Measurements from ENCODE around the gene NRM.

The NRM gene

DNA sequence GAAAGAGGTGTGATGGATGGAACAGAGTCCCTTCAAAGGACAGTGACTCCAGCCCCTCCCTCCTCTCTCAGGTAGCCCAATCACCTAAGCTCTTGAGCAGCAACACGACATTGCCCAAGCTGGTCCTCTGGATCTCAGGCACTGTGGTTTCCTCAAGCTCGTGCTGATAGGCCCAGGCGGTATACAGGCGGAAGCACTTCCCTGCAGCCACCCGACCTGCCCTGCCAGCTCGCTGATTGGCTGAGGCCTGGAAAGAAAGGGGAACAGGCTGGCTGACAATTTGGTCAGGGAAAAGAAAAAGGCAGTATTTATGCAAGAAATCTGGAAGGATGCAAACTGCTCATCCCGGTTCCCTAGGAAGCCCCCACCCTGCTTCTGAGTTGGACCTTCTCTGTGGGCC is 34.3 kb downstream of the NRM start:
- Histone ChIP-seq H3K36me3 (ENCODE audit: control insufficient read depth in 4 of 4, insufficient read depth in 4 of 4, low read length in 3 of 4) (peaks cover 31 to 87% (median 75%) of the 10 kb centered on the region in 4 experiments), H3K4me3 (ENCODE audit: control insufficient read depth in 1 of 7, extremely low read depth in 1 of 7, insufficient read depth in 4 of 7, low read depth in 2 of 7, low read length in 6 of 7) (no peak overlapping the region), H3K27ac (ENCODE audit: insufficient read depth in 1 of 2, low read depth in 1 of 2, low read length in 2 of 2, poor library complexity in 1 of 2, severe bottlenecking in 2 of 2) (no peak overlapping the region), H3K4me1 (ENCODE audit: control extremely low read depth in 1 of 4, control insufficient read depth in 4 of 4, insufficient read depth in 4 of 4, low read length in 3 of 4) (no peaks in the 10 kb centered on the region), H3K27me3 (replicated peaks in 2 of 5; ENCODE audit: control insufficient read depth in 4 of 5, insufficient read depth in 5 of 5, low read length in 4 of 5) (no peaks in the 10 kb centered on the region), H3K9me3 (ENCODE audit: control extremely low read depth in 1 of 5, control insufficient read depth in 4 of 5, insufficient read depth in 2 of 5, low read depth in 1 of 5, low read length in 4 of 5) (no peaks in the 10 kb centered on the region)
- 63% methylated on average over 6 of the region's 7 CpGs for WGBS (ENCODE audit: insufficient coverage)
- CTCF ChIA-PET = interaction anchor here (1.0 to 1.8 kb wide), 6 partner anchors 9 to 74 kb away, joined by 3 to 6 read pairs (median 4); partner anchors contain the start of gene DHX16
- POLR2A ChIA-PET = no interaction called here
- DNase-seq = no peak

DNA sequence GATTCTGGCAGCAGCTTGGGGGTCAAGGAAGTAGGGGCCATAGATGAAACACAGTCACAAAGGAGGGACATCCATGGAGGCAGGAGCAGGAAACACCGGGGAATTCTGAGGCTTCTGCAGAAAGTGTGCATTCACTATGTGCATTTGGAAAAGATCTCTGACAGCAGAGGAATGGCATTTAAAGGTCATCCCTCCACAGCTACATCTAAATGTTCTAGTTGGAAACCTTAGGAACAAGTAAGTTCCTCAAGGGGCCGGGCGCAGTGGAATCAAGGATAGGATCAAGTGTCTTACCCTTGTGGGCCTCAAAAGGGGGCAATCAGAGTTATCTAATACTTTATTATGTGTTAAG is 35.1 kb downstream of the NRM start:
- DNase-seq = no peak
- WGBS (ENCODE audit: insufficient coverage) = 92% methylated on average over 3 of the region's 3 CpGs
- H3K4me1 ChIP-seq (ENCODE audit: control extremely low read depth in 1 of 4, control insufficient read depth in 4 of 4, insufficient read depth in 4 of 4, low read length in 3 of 4) = no peaks in the 10 kb centered on the region
- no peak overlapping the region for H3K4me3 ChIP-seq (ENCODE audit: control insufficient read depth in 1 of 7, extremely low read depth in 1 of 7, insufficient read depth in 4 of 7, low read depth in 2 of 7, low read length in 6 of 7)
- H3K36me3 ChIP-seq (ENCODE audit: control insufficient read depth in 4 of 4, insufficient read depth in 4 of 4, low read length in 3 of 4) = peaks cover 36 to 92% (median 77%) of the 10 kb centered on the region in 4 experiments
- H3K27me3 ChIP-seq (replicated peaks in 2 of 5; ENCODE audit: control insufficient read depth in 4 of 5, insufficient read depth in 5 of 5, low read length in 4 of 5) = no peaks in the 10 kb centered on the region
- ChIA-PET POLR2A (no interaction called here), CTCF (interaction anchor here (1.2 to 1.8 kb wide), 5 partner anchors 10 to 75 kb away, joined by 3 to 6 read pairs (median 4); partner anchors contain the start of gene DHX16)
- no peak overlapping the region for H3K27ac ChIP-seq (ENCODE audit: insufficient read depth in 1 of 2, low read depth in 1 of 2, low read length in 2 of 2, poor library complexity in 1 of 2, severe bottlenecking in 2 of 2)
- H3K9me3 ChIP-seq (ENCODE audit: control extremely low read depth in 1 of 5, control insufficient read depth in 4 of 5, insufficient read depth in 2 of 5, low read depth in 1 of 5, low read length in 4 of 5) = no peaks in the 10 kb centered on the region

GRCh38 chr6:30654798-30655742 is 35.7 kb downstream of the NRM start:
- no peaks in the 10 kb centered on the region for H3K9me3 ChIP-seq (ENCODE audit: control extremely low read depth in 1 of 5, control insufficient read depth in 4 of 5, insufficient read depth in 2 of 5, low read depth in 1 of 5, low read length in 4 of 5)

DNA sequence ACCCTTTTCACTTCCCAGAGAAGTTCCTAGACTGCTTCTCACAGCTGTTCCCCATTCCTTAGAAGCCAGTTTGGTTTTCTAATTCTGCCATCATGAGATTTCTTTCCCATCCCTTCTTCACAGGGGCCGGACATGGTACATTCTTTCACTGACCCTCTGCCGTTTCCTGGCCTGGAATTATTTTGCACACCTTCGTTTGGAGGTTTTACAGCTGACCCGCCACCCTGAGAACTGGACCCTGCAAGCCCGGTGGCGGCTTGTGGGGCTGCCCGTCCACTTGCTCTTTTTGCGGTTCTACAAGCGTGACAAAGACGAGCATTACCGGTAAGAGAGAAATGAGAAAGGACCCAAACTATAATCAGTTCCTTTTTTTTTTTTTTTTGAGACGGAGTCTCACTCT is 39.6 kb downstream of the NRM start:
- no peak for DNase-seq
- H3K27me3 ChIP-seq (replicated peaks in 2 of 5; ENCODE audit: control insufficient read depth in 4 of 5, insufficient read depth in 5 of 5, low read length in 4 of 5) = no peaks in the 10 kb centered on the region
- peaks cover 6 to 18% (median 14%) of the 10 kb centered on the region in 4 experiments for H3K4me1 ChIP-seq (ENCODE audit: control extremely low read depth in 1 of 4, control insufficient read depth in 4 of 4, insufficient read depth in 4 of 4, low read length in 3 of 4)
- POLR2A ChIA-PET = interaction anchor here (0.6 kb wide), 1 partner anchor 33 kb away, joined by 4 read pairs; the partner anchor contains the start of gene MRPS18B
- H3K9me3 ChIP-seq (ENCODE audit: control extremely low read depth in 1 of 5, control insufficient read depth in 4 of 5, insufficient read depth in 2 of 5, low read depth in 1 of 5, low read length in 4 of 5) = no peaks in the 10 kb centered on the region
- CTCF ChIA-PET = interaction anchor here (0.8 to 2.6 kb wide), 6 partner anchors 10 to 53 kb away, joined by 3 to 11 read pairs (median 4); partner anchors contain the start of gene DHX16
- no peak overlapping the region for H3K4me3 ChIP-seq (ENCODE audit: control insufficient read depth in 1 of 7, extremely low read depth in 1 of 7, insufficient read depth in 4 of 7, low read depth in 2 of 7, low read length in 6 of 7)
- no peak overlapping the region for H3K27ac ChIP-seq (ENCODE audit: insufficient read depth in 1 of 2, low read depth in 1 of 2, low read length in 2 of 2, poor library complexity in 1 of 2, severe bottlenecking in 2 of 2)
- peaks cover 25 to 62% (median 49%) of the 10 kb centered on the region in 4 experiments for H3K36me3 ChIP-seq (ENCODE audit: control insufficient read depth in 4 of 4, insufficient read depth in 4 of 4, low read length in 3 of 4)
- WGBS (ENCODE audit: insufficient coverage) = 94% methylated on average over 11 of the region's 12 CpGs

More at GRCh38 chr6:30654798-30655742, 35.7 kb downstream of the NRM start:
- ChIA-PET CTCF (interaction anchor here (1.2 to 1.7 kb wide), 3 partner anchors 10 to 17 kb away, joined by 3 to 5 read pairs (median 4); partner anchors contain the start of gene DHX16), POLR2A (no interaction called here)
- no peak for DNase-seq
- H3K27me3 ChIP-seq (replicated peaks in 2 of 5; ENCODE audit: control insufficient read depth in 4 of 5, insufficient read depth in 5 of 5, low read length in 4 of 5) = no peaks in the 10 kb centered on the region
- no peaks in the 10 kb centered on the region for H3K4me1 ChIP-seq (ENCODE audit: control extremely low read depth in 1 of 4, control insufficient read depth in 4 of 4, insufficient read depth in 4 of 4, low read length in 3 of 4)
- WGBS (ENCODE audit: insufficient coverage) = 97% methylated on average over 16 of the region's 19 CpGs
- H3K4me3 ChIP-seq (ENCODE audit: control insufficient read depth in 1 of 7, extremely low read depth in 1 of 7, insufficient read depth in 4 of 7, low read depth in 2 of 7, low read length in 6 of 7) = no peak overlapping the region
- no peak overlapping the region for H3K27ac ChIP-seq (ENCODE audit: insufficient read depth in 1 of 2, low read depth in 1 of 2, low read length in 2 of 2, poor library complexity in 1 of 2, severe bottlenecking in 2 of 2)
- H3K36me3 ChIP-seq (ENCODE audit: control insufficient read depth in 4 of 4, insufficient read depth in 4 of 4, low read length in 3 of 4) = peaks cover 36 to 91% (median 73%) of the 10 kb centered on the region in 4 experiments

- DNase-seq = peak; percentile 63 to 83 (median 83)
- peak overlapping the region; percentile 54 to 97 (median 91) for H3K4me3 ChIP-seq (ENCODE audit: control insufficient read depth in 1 of 7, extremely low read depth in 1 of 7, insufficient read depth in 4 of 7, low read depth in 2 of 7, low read length in 6 of 7)
- peaks cover 11 to 44% (median 34%) of the 10 kb centered on the region in 4 experiments for H3K4me1 ChIP-seq (ENCODE audit: control extremely low read depth in 1 of 4, control insufficient read depth in 4 of 4, insufficient read depth in 4 of 4, low read length in 3 of 4)
- ChIA-PET CTCF (interaction anchor here (1.2 to 7.6 kb wide), 5 partner anchors 9 to 49 kb away, joined by 3 to 97 read pairs (median 5); partner anchors contain the start of genes ATAT1 and DHX16), POLR2A (interaction anchor here (0.6 to 2.5 kb wide), 3 partner anchors 30 to 156 kb away, joined by 3 to 6 read pairs (median 4); partner anchors contain the start of genes MRPS18B and PPP1R10)
- no peaks in the 10 kb centered on the region for H3K9me3 ChIP-seq (ENCODE audit: control extremely low read depth in 1 of 5, control insufficient read depth in 4 of 5, insufficient read depth in 2 of 5, low read depth in 1 of 5, low read length in 4 of 5)
- H3K36me3 ChIP-seq (ENCODE audit: control insufficient read depth in 4 of 4, insufficient read depth in 4 of 4, low read length in 3 of 4) = peaks cover 16 to 52% (median 25%) of the 10 kb centered on the region in 4 experiments
- under 1% methylated on average over 66 of the region's 78 CpGs for WGBS (ENCODE audit: insufficient coverage)
- H3K27me3 ChIP-seq (replicated peaks in 2 of 5; ENCODE audit: control insufficient read depth in 4 of 5, insufficient read depth in 5 of 5, low read length in 4 of 5) = no peaks in the 10 kb centered on the region
- peak overlapping the region in 1 of 2 experiments; percentile 85 for H3K27ac ChIP-seq (ENCODE audit: insufficient read depth in 1 of 2, low read depth in 1 of 2, low read length in 2 of 2, poor library complexity in 1 of 2, severe bottlenecking in 2 of 2)
Observed at GRCh38 chr6:30647242-30648116, 43.3 kb downstream of the NRM start.

- Histone ChIP-seq H3K27me3 (replicated peaks in 2 of 5; ENCODE audit: control insufficient read depth in 4 of 5, insufficient read depth in 5 of 5, low read length in 4 of 5) (no peaks in the 10 kb centered on the region), H3K9me3 (ENCODE audit: control extremely low read depth in 1 of 5, control insufficient read depth in 4 of 5, insufficient read depth in 2 of 5, low read depth in 1 of 5, low read length in 4 of 5) (no peaks in the 10 kb centered on the region), H3K36me3 (ENCODE audit: control insufficient read depth in 4 of 4, insufficient read depth in 4 of 4, low read length in 3 of 4) (peaks cover 10 to 50% (median 19%) of the 10 kb centered on the region in 4 experiments), H3K27ac (ENCODE audit: insufficient read depth in 1 of 2, low read depth in 1 of 2, low read length in 2 of 2, poor library complexity in 1 of 2, severe bottlenecking in 2 of 2) (peak within 1 kb of the TSS in 1 of 2 experiments; percentile 85), H3K4me3 (ENCODE audit: control insufficient read depth in 1 of 7, extremely low read depth in 1 of 7, insufficient read depth in 4 of 7, low read depth in 2 of 7, low read length in 6 of 7) (peak within 1 kb of the TSS; percentile 54 to 97 (median 91)), H3K4me1 (ENCODE audit: control extremely low read depth in 1 of 4, control insufficient read depth in 4 of 4, insufficient read depth in 4 of 4, low read length in 3 of 4) (peaks cover 11 to 49% (median 38%) of the 10 kb centered on the region in 4 experiments)
- CTCF ChIA-PET = interaction anchor here (0.7 to 7.6 kb wide), 5 partner anchors 9 to 313 kb away, joined by 3 to 97 read pairs (median 3); partner anchors contain the start of genes ATAT1 and DHX16
- 38% methylated on average over 14 of the region's 37 CpGs for WGBS (ENCODE audit: insufficient coverage)
- POLR2A ChIA-PET = interaction anchor here (2.5 kb wide), 1 partner anchor 31 kb away, joined by 6 read pairs; no protein-coding TSS in a partner anchor
- DNase-seq = peak; percentile 93 to 97 (median 95)
Observed at GRCh38 chr6:30646450-30647241, 44.1 kb downstream of the NRM start, which contains the start of gene C6orf136. Gene C6orf136 (plus strand): TSS chr6:30647133. CDS start chr6:30647232, 99 bp downstream.
